Activated CD8-positive, alpha-beta memory T cell treated with anti-CD3 and anti-CD28 coated beads, Interleukin-2, amount 50 U/mL, for 4 hours (primary cell): ENCODE results near the gene KLHL29.

Experiments
- DNase-seq: peaks from one replicate; pipeline ENCODE4 v3.0.0-alpha.2; 2020

KLHL29 gene

DNA sequence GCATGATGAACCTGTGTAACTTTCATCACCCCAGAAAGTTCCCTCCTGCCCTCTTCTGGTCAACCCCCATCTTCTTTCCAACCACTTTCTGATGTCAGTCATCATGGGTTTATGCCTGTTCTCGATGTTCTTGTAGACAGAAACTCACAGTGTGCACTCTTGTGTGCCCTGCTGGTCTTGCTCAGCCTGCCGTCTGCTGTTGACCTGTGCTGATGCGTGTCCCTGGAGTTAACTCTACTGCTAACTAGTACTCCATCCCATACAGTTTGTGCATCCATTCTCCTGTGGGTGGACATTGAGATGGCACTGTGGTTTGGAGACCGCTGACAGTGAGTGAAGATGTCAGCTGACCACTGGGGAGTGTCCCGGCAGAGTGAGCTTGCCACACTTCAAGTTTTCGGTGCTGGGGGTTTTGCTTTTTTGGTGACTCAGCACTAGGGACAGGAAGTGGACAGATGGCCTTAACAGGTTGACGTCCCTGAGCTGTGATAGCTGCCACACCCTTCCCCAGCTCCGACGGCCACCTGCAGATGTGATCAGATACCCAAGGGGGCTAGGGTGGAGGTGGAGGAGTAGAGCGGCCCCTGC lies 14.8 kb downstream of the KLHL29 start:
- DNase-seq, result no peak

DNA sequence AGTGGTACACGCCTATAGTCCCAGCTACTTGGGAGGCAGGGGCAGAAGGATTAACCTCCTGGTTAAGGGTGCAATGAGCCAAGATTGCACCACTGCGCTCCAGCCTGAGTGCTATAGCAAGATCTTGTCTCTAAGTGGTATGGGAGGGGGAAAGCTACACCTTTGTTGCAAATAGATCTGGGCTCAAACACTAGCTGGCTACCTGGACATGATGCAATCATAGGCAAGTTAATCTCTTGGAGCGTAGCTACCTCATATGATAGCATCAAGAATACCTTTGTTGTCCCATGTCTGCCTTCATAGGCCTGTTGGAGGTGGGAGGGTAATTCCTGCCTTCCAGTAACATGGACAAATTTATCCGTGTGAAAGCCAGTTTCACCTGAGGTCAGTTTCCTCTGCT lies 15.7 kb downstream of the KLHL29 start:
- no peak for DNase-seq

DNA sequence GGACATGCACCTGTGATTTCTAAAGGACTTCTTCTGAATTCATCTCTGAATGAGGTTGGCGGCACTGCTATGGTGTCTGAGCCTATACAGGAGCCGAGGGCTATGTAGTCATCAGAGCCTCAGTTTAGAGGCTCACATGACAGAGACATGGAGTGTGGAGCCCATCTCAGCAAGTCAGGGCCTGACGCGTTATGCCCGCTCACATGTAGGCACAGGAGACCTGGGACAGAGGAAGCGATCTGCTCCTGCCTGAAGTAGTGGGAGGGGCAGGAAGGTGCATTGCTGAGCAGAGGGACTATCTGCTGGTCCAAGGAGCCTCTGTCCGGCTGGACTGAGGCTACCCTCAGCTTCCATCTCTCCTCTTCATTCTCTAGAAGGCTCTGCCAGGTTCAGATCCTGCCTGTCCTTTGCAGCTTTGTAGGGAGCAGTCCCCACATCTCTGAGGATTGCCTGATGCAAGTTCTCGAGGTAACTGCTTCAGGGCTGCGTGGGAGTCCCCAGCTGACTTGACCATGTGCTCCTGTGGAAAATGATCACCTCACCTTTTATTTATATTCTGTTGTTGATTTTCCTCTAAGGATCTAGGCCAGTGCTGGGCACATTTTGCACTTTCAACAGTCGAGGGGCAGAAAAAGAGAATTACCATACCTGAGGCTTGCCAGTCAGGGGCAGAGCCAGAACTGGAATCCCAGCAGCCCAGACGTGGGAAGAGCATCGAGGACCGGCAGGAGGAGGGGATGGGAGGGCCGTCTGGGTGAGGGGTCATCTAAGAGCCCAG lies 16.6 kb downstream of the KLHL29 start:
- no peak for DNase-seq

- no peak for DNase-seq
These were observed 17.3 kb downstream of the KLHL29 start for GRCh38 chr2:23402205-23402740.

- no peak for DNase-seq
These were observed 19.4 kb downstream of the KLHL29 start for GRCh38 chr2:23404426-23404825.

DNA sequence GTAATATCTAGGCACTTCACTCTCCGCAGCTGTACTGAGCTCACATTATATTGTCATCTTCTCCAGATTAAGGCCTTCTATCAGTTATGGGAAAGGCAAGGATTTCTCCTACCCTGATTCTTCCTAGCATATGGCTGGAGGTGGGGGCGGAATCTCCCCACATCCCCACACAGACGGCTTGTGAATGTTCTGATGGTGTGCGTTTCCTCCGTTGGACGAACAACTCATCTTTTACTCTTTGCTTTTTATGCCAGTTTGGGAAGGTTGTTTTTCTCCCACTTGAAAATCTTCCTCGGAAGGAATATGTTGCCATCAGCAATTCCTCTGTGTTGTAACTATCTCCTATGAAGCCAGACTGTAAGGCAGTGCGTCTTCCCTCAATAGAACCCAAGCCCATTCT lies 24.3 kb downstream of the KLHL29 start:
- no peak for DNase-seq

DNA sequence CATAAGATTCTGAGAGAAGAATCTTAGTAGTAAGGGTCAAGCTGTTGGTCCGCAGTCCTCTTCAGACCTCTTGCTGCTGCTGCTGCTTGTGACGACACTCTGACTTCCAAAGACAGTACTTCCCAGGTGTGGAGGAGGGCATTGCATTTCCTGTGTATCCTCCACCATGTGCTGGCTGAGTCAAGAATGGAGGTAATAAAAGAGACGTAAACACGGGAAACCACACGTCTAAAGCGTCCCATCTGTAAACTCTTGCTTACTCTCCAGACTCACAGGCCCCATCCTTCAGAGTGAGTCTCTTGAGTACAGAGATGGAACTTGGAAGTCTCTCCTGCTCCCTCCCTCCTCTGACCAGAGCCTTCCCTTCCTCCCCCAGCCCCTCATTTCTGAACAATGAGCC lies 25.6 kb downstream of the KLHL29 start:
- no peak for DNase-seq

DNA sequence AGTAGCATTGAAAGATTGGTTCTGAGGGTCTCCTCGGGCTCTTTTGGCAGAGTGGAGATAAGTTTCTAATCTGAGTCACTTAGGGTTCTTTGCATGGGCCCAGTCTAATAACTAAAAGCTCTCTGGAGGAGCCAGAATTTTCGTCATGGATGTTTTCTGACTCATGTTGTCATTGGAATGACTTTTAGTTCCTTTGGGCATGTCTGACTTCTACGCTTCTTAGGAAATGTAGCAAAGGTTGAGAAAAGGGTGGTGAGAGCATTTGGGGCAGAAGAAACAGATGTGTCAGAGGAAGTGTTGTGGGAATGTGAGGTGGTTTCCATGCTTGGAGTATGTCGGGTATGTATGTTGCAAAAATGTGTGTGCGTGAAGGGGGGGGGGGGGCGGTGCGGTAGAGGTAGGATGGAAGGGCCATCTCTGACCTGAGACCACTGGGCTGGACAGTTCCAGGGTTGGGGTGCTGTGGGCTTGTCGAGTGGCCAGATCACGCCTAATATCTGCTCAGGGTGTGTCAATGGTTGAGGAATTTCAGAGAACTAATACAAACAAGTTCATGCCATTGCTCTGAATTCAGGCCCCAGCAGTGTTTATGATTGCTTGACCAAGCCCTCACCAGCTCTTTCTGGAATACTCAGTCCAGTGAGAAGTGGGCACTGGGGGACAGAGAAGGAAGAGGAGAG lies 26.9 kb downstream of the KLHL29 start:
- no peak for DNase-seq

GRCh38 chr2:23412556-23413155 lies 27.7 kb downstream of the KLHL29 start:
- DNase-seq, result no peak

DNA sequence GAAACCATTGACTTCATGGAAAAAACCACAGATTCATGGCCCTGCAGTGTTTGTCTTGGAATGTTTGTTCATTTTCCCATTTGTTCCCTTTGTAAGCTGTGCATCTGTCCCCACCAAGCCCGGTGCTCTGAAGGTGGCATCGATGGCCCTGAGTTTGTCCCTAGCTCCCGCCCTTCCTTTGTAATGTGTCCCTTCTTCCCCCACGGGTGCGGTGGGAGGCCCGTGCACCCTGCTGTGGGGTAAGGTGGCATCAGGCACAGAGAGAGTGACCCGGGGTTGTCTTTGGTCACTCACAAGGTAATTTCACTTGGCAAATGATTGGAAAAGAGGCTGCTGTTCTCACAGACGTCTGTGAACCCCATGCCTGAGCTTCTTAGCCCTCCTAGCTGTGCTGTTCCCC lies 28.7 kb downstream of the KLHL29 start:
- no peak for DNase-seq

DNA sequence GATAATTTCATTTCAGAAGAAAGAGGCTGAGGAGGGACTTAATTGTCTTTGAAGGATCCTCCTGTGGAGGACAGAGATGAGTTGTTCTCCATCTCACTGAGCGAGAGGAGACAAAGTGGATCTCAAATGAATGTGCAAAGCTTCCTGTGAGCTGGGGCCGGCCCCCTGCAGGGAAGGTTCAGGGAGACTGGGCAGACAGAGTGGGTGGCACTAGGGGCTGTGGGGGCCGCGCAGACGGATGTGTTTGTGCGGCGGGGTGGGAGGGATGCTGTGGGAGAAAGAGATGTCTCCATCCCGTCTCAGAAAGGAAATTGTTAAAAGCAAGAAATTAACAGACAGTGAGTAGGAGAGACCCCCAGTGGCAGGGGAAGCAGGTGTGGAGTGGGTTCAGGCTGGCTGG lies 29.1 kb downstream of the KLHL29 start:
- no peak for DNase-seq

DNA sequence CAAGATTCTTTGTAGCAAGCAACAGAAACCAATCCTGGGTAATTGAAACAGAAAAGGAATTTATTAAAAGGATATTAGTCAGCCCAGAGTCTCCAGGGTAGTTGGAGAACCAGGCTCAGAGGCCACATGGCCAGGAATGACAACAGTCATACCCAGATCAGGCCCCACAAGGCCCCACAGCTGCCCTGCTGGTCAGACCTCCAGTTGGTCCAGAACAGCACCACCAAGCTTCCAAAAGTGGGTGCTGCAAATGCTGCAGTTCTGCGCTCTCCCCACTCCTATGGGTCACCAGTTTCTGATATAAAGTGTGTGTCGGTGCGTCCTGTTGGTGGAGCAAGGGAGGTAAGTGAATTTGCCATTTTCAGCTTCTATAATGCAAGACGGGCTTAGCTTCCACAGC lies 29.9 kb downstream of the KLHL29 start:
- DNase-seq, result no peak

DNA sequence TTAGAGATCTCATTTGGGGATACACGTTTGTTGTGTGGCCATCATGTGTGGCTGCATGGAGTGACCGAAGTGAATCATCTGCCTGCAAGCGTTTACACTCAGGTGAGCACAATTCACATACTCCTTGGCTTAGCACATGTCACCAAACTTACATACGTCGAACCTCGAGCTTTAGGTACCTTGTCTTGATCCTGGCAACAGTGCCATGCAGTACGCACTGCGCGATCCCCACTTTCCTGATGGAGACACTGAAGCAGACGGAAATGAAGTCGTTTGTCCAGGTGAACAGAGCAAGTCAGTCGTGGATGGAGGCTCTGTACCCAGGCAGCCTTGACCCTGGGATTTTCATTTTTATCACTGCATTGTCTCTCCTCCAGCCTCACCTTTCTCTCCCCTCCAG lies 32.3 kb downstream of the KLHL29 start:
- DNase-seq, result no peak

- DNase-seq, result no peak
These were observed 33.1 kb downstream of the KLHL29 start for GRCh38 chr2:23418056-23418455.

GRCh38 chr2:23418461-23418911 lies 33.5 kb downstream of the KLHL29 start:
- no peak for DNase-seq

DNA sequence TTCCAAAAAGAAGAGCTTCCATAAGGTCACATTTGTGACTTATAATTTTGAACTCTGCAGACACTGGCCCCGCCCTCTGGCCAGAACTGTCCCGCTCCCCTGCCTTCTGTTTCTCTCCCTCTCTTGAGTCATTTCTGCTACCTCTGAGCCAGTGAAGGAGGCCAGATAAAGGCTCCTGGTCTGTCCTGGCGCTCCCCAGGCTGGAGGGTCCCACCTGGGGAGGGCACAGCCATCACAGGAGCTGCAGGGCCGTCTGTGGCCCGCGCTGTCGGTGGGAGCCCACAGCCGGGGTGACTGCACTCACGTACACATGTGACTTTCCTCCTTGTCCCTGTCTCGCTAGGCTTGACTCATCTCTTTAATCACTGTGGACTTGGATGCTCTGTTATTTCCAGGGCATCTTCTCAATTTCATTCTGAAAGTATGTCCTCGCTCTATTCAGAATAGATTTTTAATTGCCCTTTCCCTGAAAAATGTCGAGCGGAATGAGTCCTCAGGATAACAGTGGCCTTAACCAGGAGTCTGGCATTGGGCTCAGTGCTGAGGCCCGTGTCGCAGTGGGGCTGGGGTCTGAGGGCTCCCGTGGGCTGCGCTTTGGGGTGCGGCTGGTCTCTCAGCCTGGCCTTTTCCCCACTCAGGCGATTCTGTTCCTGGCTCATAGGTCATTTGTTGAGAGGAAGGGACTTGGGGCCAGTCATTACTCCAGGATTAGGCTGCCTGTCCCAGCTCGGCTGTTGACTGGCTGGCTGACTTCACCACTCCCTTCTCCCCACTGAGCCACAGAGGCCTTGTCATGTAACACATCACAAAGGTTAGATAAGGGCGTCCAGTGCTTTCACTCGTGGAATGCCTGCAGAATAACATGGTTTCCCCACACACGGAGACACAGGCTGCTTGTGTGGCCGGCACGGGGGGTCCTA lies 34.5 kb downstream of the KLHL29 start:
- DNase-seq, result no peak

GRCh38 chr2:23420091-23420839 lies 35.3 kb downstream of the KLHL29 start:
- no peak for DNase-seq

- DNase-seq, result no peak
These were observed 36.0 kb downstream of the KLHL29 start for GRCh38 chr2:23420840-23421476.

GRCh38 chr2:23422089-23423061 lies 37.4 kb downstream of the KLHL29 start:
- no peak for DNase-seq
